ENCODE results near the gene SMPD3. TPM values are rescaled to one million over a fixed set of nuclear protein-coding genes. Genes with fewer than 3 reads are reported as not detected.

SMPD3 gene
- total and polyA plus RNA-seq, 2 donors (not counting 3 experiments of a cell fraction or from before 2014, with no cell fraction given): not detected

DNA sequence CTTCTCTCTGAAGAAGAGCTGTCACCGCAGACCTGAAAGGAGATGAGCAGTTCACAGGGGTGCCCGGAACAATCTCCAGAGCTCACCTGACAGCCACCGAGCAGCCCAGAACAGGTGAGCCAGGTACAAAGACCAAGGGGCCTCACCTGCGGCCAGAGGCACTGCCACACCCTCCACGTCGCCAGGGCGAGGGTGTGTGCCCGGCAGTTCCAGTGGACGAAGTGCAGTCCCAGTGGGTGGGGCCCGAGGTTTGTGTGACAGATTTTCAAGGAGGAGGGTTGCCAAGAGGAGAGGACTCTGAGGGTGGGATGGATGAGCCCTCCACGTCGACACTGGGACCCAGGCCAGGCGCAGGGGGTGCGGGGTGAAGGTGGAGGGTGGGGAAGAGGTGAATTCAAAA lies 61.7 kb downstream of the SMPD3 start:
- no peaks in the 10 kb centered on the region for H3K9me3 ChIP-seq (replicated peaks; ENCODE audit: control insufficient read depth, insufficient read depth, low read length)
- no peaks in the 10 kb centered on the region for H4K20me1 ChIP-seq (replicated peaks; ENCODE audit: control insufficient read depth, extremely low read depth, insufficient read depth, low read length)
- H3K9ac ChIP-seq (replicated peaks; ENCODE audit: extremely low read depth, insufficient read depth, low read length): no peak overlapping the region
- no peak for TF ChIP-seq POLR2AphosphoS5 (IDR thresholded peaks at IDR 0.05; ENCODE audit: insufficient read depth, low read depth, low read length)
- TF ChIP-seq MYC (IDR thresholded peaks at IDR 0.05; ENCODE audit: low read depth, low read length): no peak
- TF ChIP-seq, protein P1, sequence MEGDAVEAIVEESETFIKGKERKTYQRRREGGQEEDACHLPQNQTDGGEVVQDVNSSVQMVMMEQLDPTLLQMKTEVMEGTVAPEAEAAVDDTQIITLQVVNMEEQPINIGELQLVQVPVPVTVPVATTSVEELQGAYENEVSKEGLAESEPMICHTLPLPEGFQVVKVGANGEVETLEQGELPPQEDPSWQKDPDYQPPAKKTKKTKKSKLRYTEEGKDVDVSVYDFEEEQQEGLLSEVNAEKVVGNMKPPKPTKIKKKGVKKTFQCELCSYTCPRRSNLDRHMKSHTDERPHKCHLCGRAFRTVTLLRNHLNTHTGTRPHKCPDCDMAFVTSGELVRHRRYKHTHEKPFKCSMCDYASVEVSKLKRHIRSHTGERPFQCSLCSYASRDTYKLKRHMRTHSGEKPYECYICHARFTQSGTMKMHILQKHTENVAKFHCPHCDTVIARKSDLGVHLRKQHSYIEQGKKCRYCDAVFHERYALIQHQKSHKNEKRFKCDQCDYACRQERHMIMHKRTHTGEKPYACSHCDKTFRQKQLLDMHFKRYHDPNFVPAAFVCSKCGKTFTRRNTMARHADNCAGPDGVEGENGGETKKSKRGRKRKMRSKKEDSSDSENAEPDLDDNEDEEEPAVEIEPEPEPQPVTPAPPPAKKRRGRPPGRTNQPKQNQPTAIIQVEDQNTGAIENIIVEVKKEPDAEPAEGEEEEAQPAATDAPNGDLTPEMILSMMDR (IDR thresholded peaks at IDR 0.05; ENCODE audit: extremely low read depth in 1 of 2, insufficient read depth in 1 of 2, low read depth in 1 of 2, low read length in 2 of 2): no peak
- no peak for TF ChIP-seq EZH2 (IDR thresholded peaks at IDR 0.05; ENCODE audit: borderline replicate concordance, low read depth, low read length, severe bottlenecking)
- TF ChIP-seq, protein P2, sequence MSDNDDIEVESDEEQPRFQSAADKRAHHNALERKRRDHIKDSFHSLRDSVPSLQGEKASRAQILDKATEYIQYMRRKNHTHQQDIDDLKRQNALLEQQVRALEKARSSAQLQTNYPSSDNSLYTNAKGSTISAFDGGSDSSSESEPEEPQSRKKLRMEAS (IDR thresholded peaks at IDR 0.05; ENCODE audit: insufficient read depth, insufficient read length): no peak
- no peak for TF ChIP-seq JUN (IDR thresholded peaks at IDR 0.05; ENCODE audit: borderline replicate concordance, insufficient read depth, insufficient read length, low read depth)
- no peak for TF ChIP-seq POLR2A (IDR thresholded peaks at IDR 0.05; ENCODE audit: low read depth, low read length)
- TF ChIP-seq GATA2 (IDR thresholded peaks at IDR 0.05; ENCODE audit: insufficient read depth, insufficient read length, low read depth, low read length): no peak
- no peak for TF ChIP-seq FOS (IDR thresholded peaks at IDR 0.05; ENCODE audit: borderline replicate concordance, insufficient read depth, low read length)
- dilution Hi-C loops (cut with MboI; ENCODE audit: extremely low pct_ligation_motif_present, low sequenced_read_pairs) (no loop called here), intact Hi-C loops (cut with micrococcal nuclease) (no loop called here)
- no peaks in the 10 kb centered on the region for H3K36me3 ChIP-seq (ENCODE audit: control insufficient read depth in 2 of 2, extremely low read depth in 1 of 2, insufficient read depth in 2 of 2, low read length in 2 of 2)
- CTCF ChIA-PET: interaction anchor here (0.5 to 3.6 kb wide), 2 partner anchors 8 to 10 kb away, joined by 3 to 22 read pairs; no protein-coding TSS in a partner anchor
- H3K4me3 ChIP-seq (replicated peaks in 1 of 3; ENCODE audit: insufficient read depth in 1 of 3, low read depth in 1 of 3, low read length in 3 of 3): no peak overlapping the region
- BruUV-seq (replicated peaks): no TSS peak
- H3K4me1 ChIP-seq (ENCODE audit: control insufficient read depth, extremely low read depth, insufficient read depth, low read length): no peaks in the 10 kb centered on the region
- H3K79me2 ChIP-seq (ENCODE audit: control insufficient read depth, insufficient read depth, low read length): no peaks in the 10 kb centered on the region
- no peak overlapping the region for H2AFZ ChIP-seq (ENCODE audit: low read depth, low read length)
- no peaks in the 10 kb centered on the region for H3K9me1 ChIP-seq (replicated peaks; ENCODE audit: control insufficient read depth, extremely low read depth, insufficient read depth, low read length)
- no peak for FAIRE-seq
- no peak for DNase-seq (ENCODE audit: low read depth, low spot score)
- H3K27ac ChIP-seq (ENCODE audit: insufficient read depth, low read depth, low read length): no peak overlapping the region
- POLR2A ChIA-PET: no interaction called here
- H3K4me2 ChIP-seq (ENCODE audit: insufficient read depth, low read length): no peak overlapping the region
- no peaks in the 10 kb centered on the region for H3K27me3 ChIP-seq (ENCODE audit: control insufficient read depth in 2 of 2, insufficient read depth in 2 of 2, low read length in 2 of 2)

All from endothelial cell of umbilical vein (primary cell).